Gastroesophageal sphincter (tissue), 4 donors: ENCODE data around the gene POMT1. TPM values are rescaled to one million over a fixed set of nuclear protein-coding genes. Genes with fewer than 3 reads are reported as not detected.

ENCODE experiments used
- ATAC-seq: fragments of 150-250 bp; one replicate; pipeline ENCODE4 v1.9.1; 2016; ENCODE audit warnings: mild to moderate bottlenecking, moderate library complexity
- H3K27ac ChIP-seq, 4 donors: fragments of 200-600 bp; sonication (generic) in 3 of 4; 1 replicate in 3 of 4; 2 replicates in 1 of 4; pipeline ENCODE4 v1.5.1; 2016 to 2019
- H3K27me3 ChIP-seq: fragments of 200-600 bp; sonication (generic); one replicate; pipeline ENCODE4 v1.5.1; 2019
- H3K36me3 ChIP-seq, 2 donors: fragments of 200-600 bp; sonication (generic); one replicate each; pipeline ENCODE4 v1.5.1; 2019; ENCODE audit warnings: control low read depth in 1 of 2
- H3K4me1 ChIP-seq, 3 donors: fragments of 200-600 bp; sonication (generic); 1 replicate in 2 of 3; 2 replicates in 1 of 3; pipeline ENCODE4 v1.5.1; 2016 to 2019; ENCODE audit warnings: control low read depth in 2 of 3
- H3K4me3 ChIP-seq, 2 donors: fragments of 200-600 bp; sonication (generic); one replicate each; pipeline ENCODE4 v1.5.1; 2019; ENCODE audit warnings: mild to moderate bottlenecking in 1 of 2, moderate library complexity in 1 of 2
- H3K9me3 ChIP-seq, 3 donors: fragments of 200-600 bp; sonication (generic); one replicate each; pipeline ENCODE4 v1.5.1; 2017 to 2019; ENCODE audit warnings: control low read depth in 2 of 3
- CTCF ChIP-seq, 4 experiments: fragments of 200-600 bp in 2 of 4; fragments of 450-650 bp in 2 of 4; sonication (generic) in 1 of 4; IDR thresholded peaks; one replicate each; pipeline ENCODE4 v1.5.1; 2017 to 2019; ENCODE audit warnings: antibody characterized with exemption in 4 of 4, mild to moderate bottlenecking in 2 of 4, moderate library complexity in 2 of 4
- EP300 ChIP-seq: sonication (generic); formaldehyde crosslinking; IDR thresholded peaks from one replicate; pipeline ENCODE4 v1.6.1; 2017; ENCODE audit warnings: antibody characterized with exemption, mild to moderate bottlenecking
- POLR2A ChIP-seq, 2 donors: fragments of 450-650 bp; IDR thresholded peaks; one replicate each; pipeline ENCODE4 v1.6.1; 2017; ENCODE audit warnings: antibody characterized with exemption in 2 of 2, mild to moderate bottlenecking in 2 of 2, moderate library complexity in 1 of 2
- POLR2AphosphoS5 ChIP-seq: sonication (generic); formaldehyde crosslinking; IDR thresholded peaks from one replicate; pipeline ENCODE4 v1.6.1; 2017; ENCODE audit warnings: antibody characterized with exemption
- WGBS, 2 donors: methylation state at CpG; one replicate each; pipeline ENCODE4 v1.1.5; 2018; ENCODE audit warnings: low coverage in 1 of 2; 5-methylcytosine and 5-hydroxymethylcytosine counted together
- total RNA-seq, 4 donors: library from RNA; depleted of rRNA; stranded (reverse); fragments of >200 nt; gene quantifications; one replicate each; pipeline ENCODE4 v1.1.0, GENCODE V29; 2016

Gene POMT1
- total RNA-seq, 4 donors from 2014 or later: 19.9 to 39.7 (median 26.6) TPM

GRCh38 chr9:131530546-131530919 lies 27.8 kb downstream of the POMT1 start:
- TF ChIP-seq POLR2AphosphoS5 (no peak), CTCF (IDR thresholded peaks at IDR 0.05) (peak in 3 of 4 experiments; percentile 5 to 39 (median 30))
- peak overlapping the region; percentile 57 to 89 (median 87) for H3K27ac ChIP-seq
- peaks cover 0 to 21% (median 12%) of the 10 kb centered on the region in 3 donors for H3K4me1 ChIP-seq
- H3K27me3 ChIP-seq: no peaks in the 10 kb centered on the region
- no peaks in the 10 kb centered on the region for H3K9me3 ChIP-seq
- peaks cover 0 to 45% of the 10 kb centered on the region in 2 donors for H3K36me3 ChIP-seq
- H3K4me3 ChIP-seq: peak overlapping the region; percentile 92 to 99
- 0% methylated on average over 2 of the region's 29 CpGs; no CpG with 5 or more reads in 1 of the 2 donors for WGBS, 2 donors
- peak; percentile 25 for ATAC-seq

- WGBS, 2 donors: no CpG with 5 or more reads among the region's 103 CpGs
- Histone ChIP-seq H3K4me1 (peaks cover 0 to 21% (median 12%) of the 10 kb centered on the region in 3 donors), H3K9me3 (no peaks in the 10 kb centered on the region), H3K27ac (peak within 1 kb of the TSS; percentile 57 to 89 (median 87)), H3K4me3 (peak within 1 kb of the TSS; percentile 92 to 99), H3K36me3 (peaks cover 0 to 39% of the 10 kb centered on the region in 2 donors), H3K27me3 (no peaks in the 10 kb centered on the region)
- peak; percentile 74 to 76 for TF ChIP-seq POLR2A (IDR thresholded peaks at IDR 0.05)
- peak in 1 of 4 experiments; percentile 31 for TF ChIP-seq CTCF (IDR thresholded peaks at IDR 0.05)
- TF ChIP-seq POLR2AphosphoS5: peak; percentile 55
- TF ChIP-seq EP300: no peak
- ATAC-seq: peak; percentile 97
These were observed 28.5 kb downstream of the POMT1 start, which contains the start of gene UCK1 for GRCh38 chr9:131530920-131531832. Gene UCK1 (minus strand): TSS chr9:131531263. CDS start chr9:131531174, 89 bp downstream.

GRCh38 chr9:131534721-131535237 lies 32.1 kb downstream of the POMT1 start:
- Histone ChIP-seq H3K4me1 (peaks cover 0 to 14% (median 10%) of the 10 kb centered on the region in 3 donors), H3K27ac (no peak overlapping the region), H3K36me3 (peaks cover 0 to 3% of the 10 kb centered on the region in 2 donors), H3K4me3 (no peak overlapping the region), H3K27me3 (no peaks in the 10 kb centered on the region), H3K9me3 (no peaks in the 10 kb centered on the region)
- TF ChIP-seq POLR2AphosphoS5: no peak
- no peak for TF ChIP-seq POLR2A (IDR thresholded peaks at IDR 0.05)
- TF ChIP-seq EP300: no peak
- no peak for TF ChIP-seq CTCF (IDR thresholded peaks at IDR 0.05)
- ATAC-seq: no peak
- 37 to 57% methylated on average over 5 to 7 of the region's 8 CpGs for WGBS, 2 donors

- H3K27me3 ChIP-seq: no peaks in the 10 kb centered on the region
- no peak overlapping the region for H3K4me3 ChIP-seq
- TF ChIP-seq EP300 (no peak), POLR2AphosphoS5 (no peak), POLR2A (IDR thresholded peaks at IDR 0.05) (no peak), CTCF (IDR thresholded peaks at IDR 0.05) (no peak)
- H3K9me3 ChIP-seq: peaks cover 0 to 13% (median 0%) of the 10 kb centered on the region in 3 donors
- no peak for ATAC-seq
- H3K36me3 ChIP-seq: no peaks in the 10 kb centered on the region
- no peak overlapping the region for H3K27ac ChIP-seq
- 91 to 96% methylated on average over 11 to 13 of the region's 19 CpGs for WGBS, 2 donors
- H3K4me1 ChIP-seq: no peaks in the 10 kb centered on the region
These were observed 35.2 kb downstream of the POMT1 start for GRCh38 chr9:131537946-131538345.
